ENCODE results near the gene FOXM1. TPM values are rescaled to one million over a fixed set of nuclear protein-coding genes. Genes with fewer than 3 reads are reported as not detected.

FOXM1 gene
- total and polyA plus RNA-seq, 2 of the 13 experiments (the other 11 are each of a cell fraction or from before 2014, with no cell fraction given) = 17.1 to 25.9 TPM

- peak; percentile 61; the same call in 1 of the 2 replicates for TF ChIP-seq ZNF274 (CRISPR knock-in tag; IDR thresholded peaks at IDR 0.05)
- no peak for TF ChIP-seq NCOA5 (CRISPR knock-in tag; IDR thresholded peaks at IDR 0.05)
- TF ChIP-seq POLR2AphosphoS5 (IDR thresholded peaks at IDR 0.05; ENCODE audit: low read depth, low read length) = peak; percentile 70
- peak; percentile 95 for TF ChIP-seq TFDP1 (CRISPR knock-in tag; IDR thresholded peaks at IDR 0.05; ENCODE audit: borderline replicate concordance)
- TF ChIP-seq SP5 (CRISPR knock-in tag; IDR thresholded peaks at IDR 0.05; ENCODE audit: borderline replicate concordance, low read depth) = peak; percentile 73
- TF ChIP-seq MIER2 (CRISPR knock-in tag; IDR thresholded peaks at IDR 0.05) = peak; percentile 11; the same call in 1 of the 2 replicates
- peak; percentile 81; the same call in 1 of the 2 replicates for TF ChIP-seq ZNF619 (CRISPR knock-in tag; IDR thresholded peaks at IDR 0.05)
- TF ChIP-seq CBX1 (IDR thresholded peaks at IDR 0.05; ENCODE audit: low read depth) = peak; percentile 75
- no peak for TF ChIP-seq HMG20A (CRISPR knock-in tag; IDR thresholded peaks at IDR 0.05; ENCODE audit: borderline replicate concordance)
- peak; percentile 46; the same call in 1 of the 2 replicates for TF ChIP-seq ZNF33B (CRISPR knock-in tag; IDR thresholded peaks at IDR 0.05)
- TF ChIP-seq ZSCAN29 (CRISPR knock-in tag; conservative IDR thresholded peaks at IDR 0.05) = no peak
- no peak for TF ChIP-seq RCOR2 (CRISPR knock-in tag; IDR thresholded peaks at IDR 0.05)
- peak; percentile 66; the same call in 1 of the 2 replicates for TF ChIP-seq TOPORS (CRISPR knock-in tag; IDR thresholded peaks at IDR 0.05)
- no peak; the same call in 1 of the 2 replicates for TF ChIP-seq MLXIP (CRISPR knock-in tag; IDR thresholded peaks at IDR 0.05; ENCODE audit: borderline replicate concordance)
- peak; percentile 82; the same call in 1 of the 2 replicates for TF ChIP-seq NCOA1 (CRISPR knock-in tag; IDR thresholded peaks at IDR 0.05)
- TF ChIP-seq SP4 (CRISPR knock-in tag; IDR thresholded peaks at IDR 0.05) = peak; percentile 91
- no peak for TF ChIP-seq ZNF597 (CRISPR knock-in tag; IDR thresholded peaks at IDR 0.05)
- TF ChIP-seq ZNF704 (CRISPR knock-in tag; IDR thresholded peaks at IDR 0.05; ENCODE audit: borderline replicate concordance) = peak; percentile 83
- peak; percentile 69 for TF ChIP-seq GFI1 (CRISPR knock-in tag; IDR thresholded peaks at IDR 0.05; ENCODE audit: borderline replicate concordance)
- TF ChIP-seq THAP7 (CRISPR knock-in tag; IDR thresholded peaks at IDR 0.05) = peak; percentile 43; the same call in 1 of the 2 replicates
- TF ChIP-seq PHF5A (CRISPR knock-in tag; IDR thresholded peaks at IDR 0.05; ENCODE audit: low read depth, unreplicated experiment) = no peak
- no peak for TF ChIP-seq GABPA (IDR thresholded peaks at IDR 0.05; ENCODE audit: low read depth, low read length)
- TF ChIP-seq GABPA (CRISPR knock-in tag; IDR thresholded peaks at IDR 0.05; ENCODE audit: low read depth) = no peak
Observed at GRCh38 chr12:2890388-2891239, 13.6 kb upstream of the FOXM1 start, which contains the start of gene TULP3 (continued).
